MCF 10A (cell line): Measurements from ENCODE around the gene RAD18. TPM values are rescaled to one million over a fixed set of nuclear protein-coding genes. Genes with fewer than 3 reads are reported as not detected.

Source experiments
- BruUV-seq: library from RNA; stranded (reverse); fragments of 400-500 nt; replicated peaks from 2 replicates; lab custom pipeline; 2021; lab: Mats Ljungman, UMichigan
- CTCF ChIA-PET: fragments of 300-600 bp; sonication (Branson Sonifier 250); formaldehyde crosslinking; extraction: SDS; loops from one replicate; lab custom pipeline; 2021; ENCODE audit warnings: antibody characterized with exemption, inconsistent platforms; lab: Yijun Ruan, JAX
- POLR2A ChIA-PET: fragments of 300-600, 350-650 bp; sonication (Branson Sonifier 250); formaldehyde crosslinking; extraction: SDS; loops from one replicate; lab custom pipeline; 2020; ENCODE audit warnings: antibody characterized with exemption, inconsistent platforms; lab: Yijun Ruan, JAX
- DNase-seq: peaks from one replicate; pipeline ENCODE4 v3.0.0-alpha.2; 2018; ENCODE audit not compliant: unreplicated experiment
- H3K27ac Mint-ChIP-seq: one replicate; pipeline ENCODE4 v1.8.0; 2022; ENCODE audit warnings: mild to moderate bottlenecking, low read depth, mixed read lengths; ENCODE audit not compliant: unreplicated experiment
- H3K27me3 Mint-ChIP-seq: one replicate; pipeline ENCODE4 v1.8.0; 2022; ENCODE audit warnings: mixed read lengths; ENCODE audit not compliant: insufficient read depth, unreplicated experiment
- H3K36me3 Mint-ChIP-seq: one replicate; pipeline ENCODE4 v1.8.0; 2022; ENCODE audit warnings: mild to moderate bottlenecking, moderate library complexity, mixed read lengths; ENCODE audit not compliant: insufficient read depth, unreplicated experiment
- H3K4me1 Mint-ChIP-seq: one replicate; pipeline ENCODE4 v1.8.0; 2022; ENCODE audit warnings: mixed read lengths; ENCODE audit not compliant: insufficient read depth, unreplicated experiment
- H3K4me3 Mint-ChIP-seq: one replicate; pipeline ENCODE4 v1.8.0; 2022; ENCODE audit warnings: mild to moderate bottlenecking, moderate library complexity, mixed read lengths; ENCODE audit not compliant: unreplicated experiment
- H3K9me3 Mint-ChIP-seq: one replicate; pipeline ENCODE4 v1.8.0; 2022; ENCODE audit warnings: mixed read lengths; ENCODE audit not compliant: unreplicated experiment
- CTCF ChIP-seq: fragments of 200-600 bp; IDR thresholded peaks from one replicate; pipeline ENCODE4 v1.8.0; 2022; ENCODE audit warnings: antibody characterized with exemption, mild to moderate bottlenecking; ENCODE audit not compliant: unreplicated experiment
- intact Hi-C: fragments of 100-400 bp; cut with micrococcal nuclease; formaldehyde crosslinking; loops from 2 replicates; pipeline ENCODE4 v1.14.1; 2022
- total RNA-seq: library from RNA; stranded (reverse); gene quantifications from 2 replicates; pipeline ENCODE4 v1.2.3, GENCODE V29; 2022

The RAD18 gene
- total RNA-seq, 1 experiment from 2014 or later: 29.1 TPM

- ChIA-PET POLR2A (interaction anchor here (0.7 to 1.9 kb wide), 5 partner anchors 11 to 193 kb away, joined by 3 to 7 read pairs (median 5); partner anchors contain the start of gene OXTR), CTCF (interaction anchor here (0.6 to 1.4 kb wide), 3 partner anchors 16 to 193 kb away, joined by 3 read pairs; no protein-coding TSS in a partner anchor)
- Mint-ChIP-seq H3K9me3 (no peaks in the 10 kb centered on the region), H3K27me3 (no peaks in the 10 kb centered on the region), H3K27ac (peak overlapping the region; percentile 98), H3K36me3 (peaks cover 22% of the 10 kb centered on the region), H3K4me3 (peak overlapping the region; percentile 97), H3K4me1 (peaks cover 44% of the 10 kb centered on the region)
- intact Hi-C loops: no loop called here
- BruUV-seq: no TSS peak
- TF ChIP-seq CTCF: no peak
- no peak for DNase-seq
Observed at GRCh38 chr3:8962226-8962861, 928 bp downstream of the RAD18 start.

GRCh38 chr3:8959668-8960067 lies 3.6 kb downstream of the RAD18 start:
- CTCF ChIA-PET: interaction anchor here (0.6 to 1.0 kb wide), 5 partner anchors 14 to 286 kb away, joined by 3 to 4 read pairs (median 3); partner anchors contain the start of gene OXTR
- Mint-ChIP-seq H3K9me3 (no peaks in the 10 kb centered on the region), H3K4me1 (peaks cover 30% of the 10 kb centered on the region), H3K4me3 (no peak overlapping the region), H3K36me3 (peaks cover 23% of the 10 kb centered on the region), H3K27ac (no peak overlapping the region), H3K27me3 (no peaks in the 10 kb centered on the region)
- intact Hi-C loops: no loop called here
- TF ChIP-seq CTCF: no peak
- DNase-seq: no peak
- BruUV-seq: no TSS peak
- POLR2A ChIA-PET: interaction anchor here (1.2 kb wide), 1 partner anchor 9 kb away, joined by 4 read pairs; no protein-coding TSS in a partner anchor

GRCh38 chr3:8954938-8955763 lies 8.1 kb downstream of the RAD18 start:
- no peak for DNase-seq
- Mint-ChIP-seq H3K4me1 (peaks cover 15% of the 10 kb centered on the region), H3K9me3 (no peaks in the 10 kb centered on the region), H3K27ac (no peak overlapping the region), H3K4me3 (no peak overlapping the region), H3K36me3 (peaks cover 20% of the 10 kb centered on the region), H3K27me3 (no peaks in the 10 kb centered on the region)
- intact Hi-C loops: no loop called here
- POLR2A ChIA-PET: no interaction called here
- CTCF ChIA-PET: no interaction called here
- no peak for TF ChIP-seq CTCF
- no TSS peak for BruUV-seq

- CTCF ChIA-PET: interaction anchor here (0.6 to 0.8 kb wide), 2 partner anchors 8 to 137 kb away, joined by 3 read pairs; no protein-coding TSS in a partner anchor
- DNase-seq: no peak
- intact Hi-C loops: no loop called here
- POLR2A ChIA-PET: interaction anchor here (0.6 kb wide), 2 partner anchors 10 to 203 kb away, joined by 3 to 4 read pairs; partner anchors contain the start of gene RAD18
- TF ChIP-seq CTCF: no peak
- BruUV-seq: no TSS peak
- H3K36me3 Mint-ChIP-seq: peaks cover 9% of the 10 kb centered on the region
- H3K4me3 Mint-ChIP-seq: no peak overlapping the region
- H3K27me3 Mint-ChIP-seq: no peaks in the 10 kb centered on the region
- H3K27ac Mint-ChIP-seq: no peak overlapping the region
- peaks cover 15% of the 10 kb centered on the region for H3K4me1 Mint-ChIP-seq
- H3K9me3 Mint-ChIP-seq: no peaks in the 10 kb centered on the region
Observed at GRCh38 chr3:8953313-8953712, 10.0 kb downstream of the RAD18 start.
